ENCODE measurements around the gene MOSPD2.

Gene MOSPD2

DNA sequence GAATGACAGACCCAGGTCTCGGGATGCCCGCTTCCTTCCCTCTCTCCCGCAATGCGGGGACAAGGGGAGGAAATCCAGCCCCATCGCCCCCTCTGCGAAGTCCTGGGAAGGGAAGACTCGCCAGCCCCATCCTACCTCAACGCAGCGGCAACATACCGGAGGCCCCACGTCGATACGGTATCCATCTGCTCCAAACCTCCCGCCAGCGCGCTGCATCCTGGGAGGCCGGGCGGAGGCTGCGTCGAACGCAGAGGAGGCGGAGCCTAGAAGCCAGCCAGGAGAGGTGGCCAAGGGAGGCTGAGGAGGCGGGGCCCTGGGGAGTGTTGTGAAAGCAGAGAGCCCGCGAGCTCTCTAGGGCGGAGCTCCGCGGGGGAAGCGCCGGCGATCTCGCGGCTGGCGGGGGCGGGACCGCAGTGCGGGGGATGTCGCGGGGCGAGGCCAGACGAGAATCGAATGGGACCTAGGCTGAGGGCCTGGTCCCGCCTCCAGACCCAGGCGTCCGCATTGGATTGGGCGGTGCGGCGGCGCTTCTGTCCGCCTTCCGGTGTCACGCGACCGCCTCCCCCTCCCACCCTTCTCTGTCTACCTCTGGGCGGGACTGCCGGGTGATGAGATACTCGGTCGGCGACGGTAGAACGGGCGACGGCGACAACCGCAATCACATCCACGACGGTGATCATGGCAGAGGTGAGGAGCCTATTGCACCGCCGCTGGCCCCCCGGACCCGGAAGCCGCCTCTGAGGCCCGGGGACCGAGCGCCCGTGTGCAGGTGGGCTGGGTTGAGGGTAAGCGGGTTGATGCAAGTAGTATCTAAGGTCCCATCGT lies at the start of gene MOSPD2, which contains the start of gene FANCB:
Gene MOSPD2, plus strand, starts transcription at position 571 of the 825 bp plus-strand sequence. Its CDS starts 108 bp downstream, at position 679.
Gene FANCB, minus strand, starts transcription at position 219 of the 825 bp plus-strand sequence. CDS start 7,559 bp downstream, outside the sequence.
- Histone ChIP-seq H3K27me3 (ENCODE audit: control insufficient read depth in 2 of 2, insufficient read depth in 2 of 2, low read length in 2 of 2) (no peaks in the 10 kb centered on the region), H3K36me3 (ENCODE audit: control insufficient read depth in 2 of 2, insufficient read depth in 2 of 2, low read length in 2 of 2) (no peaks in the 10 kb centered on the region), H3K4me3 (ENCODE audit: low read length in 2 of 2) (peak within 1 kb of the TSS; percentile 81 to 83), H3K9me3 (ENCODE audit: control insufficient read depth in 2 of 2, low read length in 2 of 2) (no peaks in the 10 kb centered on the region), H3K9ac (ENCODE audit: low read depth in 1 of 2, low read length in 2 of 2) (peak within 1 kb of the TSS; percentile 66 to 69), H3K4me1 (ENCODE audit: control insufficient read depth in 2 of 2, insufficient read depth in 2 of 2, low read length in 2 of 2) (peaks cover 0 to 6% of the 10 kb centered on the region in 2 donors), H3K27ac (ENCODE audit: low read depth in 2 of 2, low read length in 2 of 2) (peak within 1 kb of the TSS; percentile 73 to 74)

DNA sequence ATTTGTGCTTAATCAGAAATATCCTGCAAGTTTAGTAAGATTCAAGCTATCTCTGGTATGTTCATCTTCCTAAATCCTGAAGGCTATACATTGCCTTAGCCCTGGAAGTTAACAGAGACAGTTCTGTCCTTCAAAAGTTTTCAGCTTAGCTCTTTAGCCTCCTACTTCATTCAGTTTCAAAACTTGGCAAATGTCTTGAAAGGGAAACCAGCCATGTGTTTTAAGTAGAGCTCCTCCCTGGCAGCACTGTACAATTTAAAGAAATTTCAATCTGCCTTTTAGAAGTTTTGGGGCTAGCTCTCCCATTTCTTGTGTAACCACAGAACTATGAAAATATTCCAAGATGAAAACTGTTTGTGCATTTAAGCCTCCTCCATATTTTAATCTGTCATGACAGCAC lies 47.4 kb upstream of the MOSPD2 start:
- no peak overlapping the region for H3K9ac ChIP-seq (ENCODE audit: low read depth in 1 of 2, low read length in 2 of 2)
- no peak overlapping the region for H3K4me3 ChIP-seq (ENCODE audit: low read length in 2 of 2)
- no peaks in the 10 kb centered on the region for H3K27me3 ChIP-seq (ENCODE audit: control insufficient read depth in 2 of 2, insufficient read depth in 2 of 2, low read length in 2 of 2)
- H3K9me3 ChIP-seq (ENCODE audit: control insufficient read depth in 2 of 2, low read length in 2 of 2): no peaks in the 10 kb centered on the region
- H3K36me3 ChIP-seq (ENCODE audit: control insufficient read depth in 2 of 2, insufficient read depth in 2 of 2, low read length in 2 of 2): no peaks in the 10 kb centered on the region
- H3K4me1 ChIP-seq (ENCODE audit: control insufficient read depth in 2 of 2, insufficient read depth in 2 of 2, low read length in 2 of 2): no peaks in the 10 kb centered on the region
- H3K27ac ChIP-seq (ENCODE audit: low read depth in 2 of 2, low read length in 2 of 2): no peak overlapping the region

DNA sequence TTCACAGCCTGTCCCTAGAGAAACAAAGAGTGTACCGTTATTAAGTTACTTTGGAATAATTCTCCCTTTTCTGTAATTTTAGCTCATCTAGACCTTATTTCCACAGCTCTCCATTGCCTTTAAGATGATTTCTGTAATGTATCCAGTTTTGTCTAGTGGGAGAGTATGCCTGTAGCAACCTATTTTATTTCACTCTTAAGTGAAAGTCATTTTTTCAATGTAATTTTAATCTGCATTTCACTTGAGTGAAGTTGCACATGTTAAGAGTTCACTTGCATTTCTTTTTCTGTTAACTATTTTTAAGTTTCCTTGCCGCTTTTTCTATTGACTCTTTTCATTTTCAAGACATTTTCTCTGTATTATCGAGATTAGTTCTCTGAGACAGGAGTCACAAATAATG lies 46.9 kb upstream of the MOSPD2 start:
- no peak overlapping the region for H3K27ac ChIP-seq (ENCODE audit: low read depth in 2 of 2, low read length in 2 of 2)
- no peaks in the 10 kb centered on the region for H3K9me3 ChIP-seq (ENCODE audit: control insufficient read depth in 2 of 2, low read length in 2 of 2)
- no peaks in the 10 kb centered on the region for H3K27me3 ChIP-seq (ENCODE audit: control insufficient read depth in 2 of 2, insufficient read depth in 2 of 2, low read length in 2 of 2)
- no peaks in the 10 kb centered on the region for H3K4me1 ChIP-seq (ENCODE audit: control insufficient read depth in 2 of 2, insufficient read depth in 2 of 2, low read length in 2 of 2)
- H3K9ac ChIP-seq (ENCODE audit: low read depth in 1 of 2, low read length in 2 of 2): no peak overlapping the region
- no peaks in the 10 kb centered on the region for H3K36me3 ChIP-seq (ENCODE audit: control insufficient read depth in 2 of 2, insufficient read depth in 2 of 2, low read length in 2 of 2)
- H3K4me3 ChIP-seq (ENCODE audit: low read length in 2 of 2): no peak overlapping the region

DNA sequence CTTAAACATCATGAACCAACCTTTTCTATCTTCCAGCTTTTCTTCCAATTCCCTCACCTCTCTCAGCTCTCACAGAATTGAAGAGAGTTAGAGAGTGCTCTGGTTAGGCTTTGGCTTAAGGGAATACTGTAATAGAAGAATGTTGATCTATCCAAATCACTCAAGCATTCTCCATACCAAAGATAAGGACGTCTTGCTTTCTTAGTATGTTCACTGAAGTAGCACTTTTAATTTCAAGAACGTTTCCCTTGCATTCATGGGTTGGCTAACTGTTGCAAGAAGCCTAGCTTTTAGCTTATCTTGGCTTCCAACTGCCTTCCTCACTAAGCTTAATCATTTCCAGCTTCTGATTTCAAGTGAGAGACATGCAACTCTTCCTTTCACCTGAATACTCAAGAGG lies 43.6 kb upstream of the MOSPD2 start:
- no peaks in the 10 kb centered on the region for H3K36me3 ChIP-seq (ENCODE audit: control insufficient read depth in 2 of 2, insufficient read depth in 2 of 2, low read length in 2 of 2)
- no peaks in the 10 kb centered on the region for H3K27me3 ChIP-seq (ENCODE audit: control insufficient read depth in 2 of 2, insufficient read depth in 2 of 2, low read length in 2 of 2)

DNA sequence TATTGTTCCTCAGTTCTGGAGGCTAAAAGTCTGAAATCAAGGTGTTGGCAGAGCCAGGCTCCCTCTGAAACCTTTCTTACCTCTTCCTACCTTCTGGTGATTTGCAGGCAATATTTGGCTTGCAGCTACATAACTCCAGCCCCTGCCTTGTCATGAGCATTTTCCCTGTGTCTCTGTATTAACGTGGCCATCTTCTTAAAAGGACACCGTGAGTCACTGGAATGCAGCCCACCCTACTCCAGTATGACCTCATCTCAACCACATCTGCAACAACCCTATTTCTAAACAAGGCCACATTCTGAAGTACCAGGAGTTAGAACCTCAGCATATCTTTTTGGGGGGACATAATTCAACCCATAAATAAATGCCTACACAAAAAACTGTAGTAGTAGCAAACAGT lies 41.1 kb upstream of the MOSPD2 start:
- no peak overlapping the region for H3K27ac ChIP-seq (ENCODE audit: low read depth in 2 of 2, low read length in 2 of 2)
- H3K9ac ChIP-seq (ENCODE audit: low read depth in 1 of 2, low read length in 2 of 2): no peak overlapping the region
- H3K36me3 ChIP-seq (ENCODE audit: control insufficient read depth in 2 of 2, insufficient read depth in 2 of 2, low read length in 2 of 2): no peaks in the 10 kb centered on the region
- H3K9me3 ChIP-seq (ENCODE audit: control insufficient read depth in 2 of 2, low read length in 2 of 2): no peaks in the 10 kb centered on the region
- H3K4me1 ChIP-seq (ENCODE audit: control insufficient read depth in 2 of 2, insufficient read depth in 2 of 2, low read length in 2 of 2): no peaks in the 10 kb centered on the region
- no peak overlapping the region for H3K4me3 ChIP-seq (ENCODE audit: low read length in 2 of 2)
- no peaks in the 10 kb centered on the region for H3K27me3 ChIP-seq (ENCODE audit: control insufficient read depth in 2 of 2, insufficient read depth in 2 of 2, low read length in 2 of 2)

More for the DNA sequence above, 43.6 kb upstream of the MOSPD2 start:
- Histone ChIP-seq H3K4me3 (ENCODE audit: low read length in 2 of 2) (no peak overlapping the region), H3K9ac (ENCODE audit: low read depth in 1 of 2, low read length in 2 of 2) (no peak overlapping the region), H3K9me3 (ENCODE audit: control insufficient read depth in 2 of 2, low read length in 2 of 2) (no peaks in the 10 kb centered on the region), H3K4me1 (ENCODE audit: control insufficient read depth in 2 of 2, insufficient read depth in 2 of 2, low read length in 2 of 2) (no peaks in the 10 kb centered on the region), H3K27ac (ENCODE audit: low read depth in 2 of 2, low read length in 2 of 2) (no peak overlapping the region)

DNA sequence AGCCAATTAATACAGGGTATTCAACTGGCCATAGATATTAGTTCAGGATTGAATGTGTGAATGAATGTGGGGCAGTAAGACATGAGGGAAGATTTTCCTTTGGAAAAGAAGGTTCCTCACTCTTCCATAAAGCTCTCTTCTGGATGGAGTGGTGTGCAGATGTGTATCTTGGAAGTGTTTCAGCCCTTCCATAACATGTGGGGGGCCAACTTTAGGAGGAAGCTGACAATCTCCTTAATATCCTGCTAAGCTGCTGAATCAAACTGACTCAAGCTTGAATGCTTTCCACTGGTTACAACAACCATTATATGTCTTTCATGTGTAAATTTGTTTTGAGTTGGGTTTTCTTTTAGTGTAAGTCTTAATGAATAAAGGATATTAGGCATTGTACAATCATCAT lies 40.6 kb upstream of the MOSPD2 start:
- no peak overlapping the region for H3K4me3 ChIP-seq (ENCODE audit: low read length in 2 of 2)

DNA sequence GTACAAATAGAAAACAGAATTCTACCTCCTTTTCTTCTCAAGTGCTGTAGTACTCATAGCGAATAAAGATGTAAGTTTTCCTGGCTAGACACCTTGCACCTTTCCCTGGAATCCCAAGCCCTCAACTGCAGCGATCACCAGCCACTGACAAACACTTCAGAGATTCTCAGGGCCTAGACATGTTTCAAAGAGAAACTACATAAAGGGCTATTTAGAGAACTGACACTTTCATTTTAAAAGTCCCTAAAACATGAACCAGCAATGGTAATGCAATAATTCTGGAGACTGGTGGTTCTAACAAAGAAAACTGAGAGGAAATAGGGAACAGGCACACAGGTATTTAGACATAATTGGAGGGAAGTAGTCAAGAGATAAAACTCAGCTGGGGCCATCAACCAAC lies 36.1 kb upstream of the MOSPD2 start:
- no peaks in the 10 kb centered on the region for H3K4me1 ChIP-seq (ENCODE audit: control insufficient read depth in 2 of 2, insufficient read depth in 2 of 2, low read length in 2 of 2)
- H3K9ac ChIP-seq (ENCODE audit: low read depth in 1 of 2, low read length in 2 of 2): no peak overlapping the region

More for the DNA sequence above, 40.6 kb upstream of the MOSPD2 start:
- H3K9ac ChIP-seq (ENCODE audit: low read depth in 1 of 2, low read length in 2 of 2): no peak overlapping the region
- H3K4me1 ChIP-seq (ENCODE audit: control insufficient read depth in 2 of 2, insufficient read depth in 2 of 2, low read length in 2 of 2): no peaks in the 10 kb centered on the region
- H3K27me3 ChIP-seq (ENCODE audit: control insufficient read depth in 2 of 2, insufficient read depth in 2 of 2, low read length in 2 of 2): no peaks in the 10 kb centered on the region
- H3K36me3 ChIP-seq (ENCODE audit: control insufficient read depth in 2 of 2, insufficient read depth in 2 of 2, low read length in 2 of 2): no peaks in the 10 kb centered on the region
- no peaks in the 10 kb centered on the region for H3K9me3 ChIP-seq (ENCODE audit: control insufficient read depth in 2 of 2, low read length in 2 of 2)
- H3K27ac ChIP-seq (ENCODE audit: low read depth in 2 of 2, low read length in 2 of 2): no peak overlapping the region

DNA sequence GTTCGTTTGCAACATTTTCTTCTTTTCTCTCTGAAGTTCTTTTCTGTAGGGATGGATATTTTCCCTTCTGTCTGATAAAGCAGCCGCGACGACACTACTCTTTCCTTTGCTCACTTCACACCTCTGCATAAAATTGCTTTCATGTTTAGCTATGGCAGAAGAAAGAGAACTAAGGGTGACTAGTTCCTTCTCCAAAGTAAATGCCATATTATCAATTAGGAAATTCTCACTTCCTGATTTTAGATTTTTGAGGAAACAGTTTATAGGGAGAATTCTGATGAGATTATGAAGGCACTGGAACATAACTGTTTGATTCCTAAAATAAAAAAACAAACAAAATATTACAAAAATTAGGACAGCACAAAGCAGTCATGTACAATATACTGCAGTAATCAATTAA lies 29.6 kb upstream of the MOSPD2 start:
- no peaks in the 10 kb centered on the region for H3K27me3 ChIP-seq (ENCODE audit: control insufficient read depth in 2 of 2, insufficient read depth in 2 of 2, low read length in 2 of 2)
- H3K9me3 ChIP-seq (ENCODE audit: control insufficient read depth in 2 of 2, low read length in 2 of 2): no peaks in the 10 kb centered on the region
- H3K36me3 ChIP-seq (ENCODE audit: control insufficient read depth in 2 of 2, insufficient read depth in 2 of 2, low read length in 2 of 2): no peaks in the 10 kb centered on the region
- H3K4me3 ChIP-seq (ENCODE audit: low read length in 2 of 2): no peak overlapping the region
- H3K27ac ChIP-seq (ENCODE audit: low read depth in 2 of 2, low read length in 2 of 2): no peak overlapping the region
- H3K4me1 ChIP-seq (ENCODE audit: control insufficient read depth in 2 of 2, insufficient read depth in 2 of 2, low read length in 2 of 2): no peaks in the 10 kb centered on the region
- H3K9ac ChIP-seq (ENCODE audit: low read depth in 1 of 2, low read length in 2 of 2): no peak overlapping the region

More for the DNA sequence above, 36.1 kb upstream of the MOSPD2 start:
- H3K36me3 ChIP-seq (ENCODE audit: control insufficient read depth in 2 of 2, insufficient read depth in 2 of 2, low read length in 2 of 2): no peaks in the 10 kb centered on the region
- no peaks in the 10 kb centered on the region for H3K9me3 ChIP-seq (ENCODE audit: control insufficient read depth in 2 of 2, low read length in 2 of 2)
- H3K27me3 ChIP-seq (ENCODE audit: control insufficient read depth in 2 of 2, insufficient read depth in 2 of 2, low read length in 2 of 2): no peaks in the 10 kb centered on the region
- no peak overlapping the region for H3K27ac ChIP-seq (ENCODE audit: low read depth in 2 of 2, low read length in 2 of 2)
- no peak overlapping the region for H3K4me3 ChIP-seq (ENCODE audit: low read length in 2 of 2)

DNA sequence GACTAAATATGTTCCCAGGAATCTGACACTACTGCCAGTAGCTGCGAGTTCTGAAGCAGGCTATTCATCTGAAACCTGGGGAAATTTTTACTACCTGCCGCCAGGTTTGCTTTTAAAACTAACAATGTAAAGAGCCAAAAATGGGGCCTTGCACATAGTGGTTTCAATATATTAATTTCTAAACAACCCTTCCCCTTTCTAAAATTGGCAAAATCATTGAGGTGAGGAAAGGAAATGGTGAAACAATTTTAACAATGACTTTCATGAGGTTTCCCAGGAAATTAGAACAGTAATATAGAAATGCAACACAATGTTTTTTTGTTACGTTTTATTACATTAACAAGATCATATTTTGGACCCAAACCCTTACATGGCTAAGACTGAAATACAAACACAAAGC lies 21.7 kb upstream of the MOSPD2 start:
- H3K4me1 ChIP-seq (ENCODE audit: control insufficient read depth in 2 of 2, insufficient read depth in 2 of 2, low read length in 2 of 2): no peaks in the 10 kb centered on the region
- no peak overlapping the region for H3K9ac ChIP-seq (ENCODE audit: low read depth in 1 of 2, low read length in 2 of 2)
- H3K27ac ChIP-seq (ENCODE audit: low read depth in 2 of 2, low read length in 2 of 2): no peak overlapping the region
- no peaks in the 10 kb centered on the region for H3K9me3 ChIP-seq (ENCODE audit: control insufficient read depth in 2 of 2, low read length in 2 of 2)
- no peaks in the 10 kb centered on the region for H3K36me3 ChIP-seq (ENCODE audit: control insufficient read depth in 2 of 2, insufficient read depth in 2 of 2, low read length in 2 of 2)
- no peak overlapping the region for H3K4me3 ChIP-seq (ENCODE audit: low read length in 2 of 2)
- no peaks in the 10 kb centered on the region for H3K27me3 ChIP-seq (ENCODE audit: control insufficient read depth in 2 of 2, insufficient read depth in 2 of 2, low read length in 2 of 2)

DNA sequence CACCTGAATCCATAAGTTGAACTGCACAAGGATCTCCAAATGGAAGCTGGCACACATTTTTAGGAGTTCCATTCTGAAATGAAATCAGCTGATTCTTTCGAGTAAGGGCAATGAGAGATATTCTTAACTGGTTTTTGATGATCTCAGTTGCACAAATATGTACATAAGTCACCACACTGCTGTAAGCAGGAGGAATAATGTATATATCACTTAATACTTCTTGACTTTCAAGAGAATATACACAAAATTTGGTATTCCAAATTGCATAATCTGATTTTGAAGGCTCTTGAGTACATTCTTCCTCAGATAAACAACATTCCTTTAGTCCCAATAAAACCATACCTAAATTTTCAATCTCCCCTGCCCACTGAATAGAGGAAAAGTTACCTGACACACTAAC lies 8.6 kb upstream of the MOSPD2 start:
- Histone ChIP-seq H3K4me1 (ENCODE audit: control insufficient read depth in 2 of 2, insufficient read depth in 2 of 2, low read length in 2 of 2) (no peaks in the 10 kb centered on the region), H3K27me3 (ENCODE audit: control insufficient read depth in 2 of 2, insufficient read depth in 2 of 2, low read length in 2 of 2) (no peaks in the 10 kb centered on the region), H3K27ac (ENCODE audit: low read depth in 2 of 2, low read length in 2 of 2) (no peak overlapping the region), H3K4me3 (ENCODE audit: low read length in 2 of 2) (no peak overlapping the region), H3K9me3 (ENCODE audit: control insufficient read depth in 2 of 2, low read length in 2 of 2) (no peaks in the 10 kb centered on the region), H3K9ac (ENCODE audit: low read depth in 1 of 2, low read length in 2 of 2) (no peak overlapping the region), H3K36me3 (ENCODE audit: control insufficient read depth in 2 of 2, insufficient read depth in 2 of 2, low read length in 2 of 2) (no peaks in the 10 kb centered on the region)

Data from mucosa of rectum (tissue), 2 donors.